GM12878 (cell line): ENCODE measurements around the gene TAF10. TPM values are rescaled to one million over a fixed set of nuclear protein-coding genes. Genes with fewer than 3 reads are reported as not detected.

Source experiments
- ETV6 ChIP-seq, 2 experiments: fragments of 450-650 bp in 1 of 2; IDR thresholded peaks in 1 of 2; conservative IDR thresholded peaks in 1 of 2; 2 replicates each; pipeline ENCODE4 v1.6.1; 2014; ENCODE audit warnings: antibody characterized with exemption in 1 of 2, borderline replicate concordance in 1 of 2, low read depth in 1 of 2, mild to moderate bottlenecking in 1 of 2, moderate library complexity in 1 of 2
- EZH2 ChIP-seq: IDR thresholded peaks from 2 replicates; pipeline ENCODE4 v1.6.1; 2012; ENCODE audit warnings: low read depth, mild to moderate bottlenecking, control low read depth, inconsistent platforms, low read length, borderline replicate concordance; ENCODE audit not compliant: control insufficient read depth
- FOXM1 ChIP-seq: IDR thresholded peaks from 2 replicates; pipeline ENCODE4 v1.6.1; 2012; ENCODE audit warnings: low read depth, mild to moderate bottlenecking, inconsistent platforms, low read length, moderate library complexity
- MXI1 ChIP-seq: fragments of 150-350 bp; IDR thresholded peaks from 2 replicates; pipeline ENCODE4 v1.6.1; 2011; ENCODE audit warnings: low read depth, mild to moderate bottlenecking, inconsistent platforms, low read length, improper control_type of control experiment
- NKRF ChIP-seq: fragments of 450-650 bp; conservative IDR thresholded peaks from 2 replicates; pipeline ENCODE4 v1.6.1; 2017; ENCODE audit warnings: mild to moderate bottlenecking, moderate library complexity
- RB1 ChIP-seq: fragments of 450-650 bp; formaldehyde crosslinking; IDR thresholded peaks from 2 replicates; pipeline ENCODE4 v1.6.1; 2017; ENCODE audit warnings: mild to moderate bottlenecking, borderline replicate concordance
- RBBP5 ChIP-seq: fragments of 200-600 bp; sonication (generic); conservative IDR thresholded peaks from 2 replicates; pipeline ENCODE4 v1.6.1; 2016
- RELB ChIP-seq: fragments of 450-650 bp; IDR thresholded peaks from 2 replicates; pipeline ENCODE4 v1.6.1; 2017; ENCODE audit warnings: low read depth, mild to moderate bottlenecking, moderate library complexity
- ZZZ3 ChIP-seq: IDR thresholded peaks from 2 replicates; pipeline ENCODE4 v1.6.1; 2011; ENCODE audit warnings: low read depth; ENCODE audit not compliant: control insufficient read depth, insufficient read length
- polyA plus RNA-seq, 11 experiments: library from polyadenylated mRNA; depleted of rRNA in 4 of 11; unstranded in 6 of 11; stranded (reverse) in 5 of 11; fragments of >200 nt; fragmentation: Nextera tagmentation in 4 of 11; fragmentation: Illumina TruSeq in 1 of 11; extraction: Ambion mirVana in 4 of 11; extraction: Trizol in 1 of 11; gene quantifications; 1 replicate in 1 of 11; 2 replicates in 10 of 11; pipeline versions ENCODE4 v1.2.1 to v1.2.3, GENCODE V29; 2011 to 2016; ENCODE audit warnings: inconsistent platforms in 2 of 11, missing spikeins in 2 of 11, low read depth in 1 of 11
- total RNA-seq, 4 experiments: library from RNA; depleted of rRNA in 3 of 4; stranded (reverse); fragments of >200 nt in 3 of 4; fragmentation: Illumina TruSeq in 1 of 4; extraction: Trizol in 1 of 4; gene quantifications; 2 replicates each; pipeline versions ENCODE4 v1.2.1 to v1.2.3, GENCODE V29; 2013 to 2021

TAF10 gene
- total and polyA plus RNA-seq, 10 of the 15 experiments (the other 5 are each of a cell fraction or from before 2014, with no cell fraction given): 26.7 to 251 (median 149) TPM

GRCh38 chr11:6627762-6628241, 15.8 kb upstream of the TAF10 start (continued):
- TF ChIP-seq MXI1 (no peak), RBBP5 (no peak), RB1 (no peak), FOXM1 (no peak), ETV6 (conservative IDR thresholded peaks at IDR 0.05 in 1 of 2, IDR thresholded peaks at IDR 0.05 in 1 of 2; ENCODE audit: borderline replicate concordance in 1 of 2, low read depth in 1 of 2) (no peak), NKRF (no peak), EZH2 (no peak), RELB (peak; percentile 22; the same call in 1 of the 2 replicates), ZZZ3 (no peak)
- TF ChIP-seq, all 136 proteins: peak for 5
